GM19035 (cell line): Measurements from ENCODE around the gene DYSF.

ENCODE experiments used
- ATAC-seq: cut with Tn5 transposase; IDR thresholded peaks from one replicate; pipeline ENCODE4 v1.9.1; 2021; ENCODE audit not compliant: unreplicated experiment

DYSF gene

GRCh38 chr2:71611781-71612527 lies 158.6 kb downstream of the DYSF start:
- ATAC-seq = no peak

GRCh38 chr2:71612581-71613402 lies 159.4 kb downstream of the DYSF start:
- ATAC-seq = no peak

GRCh38 chr2:71613403-71613952 lies 160.1 kb downstream of the DYSF start:
- ATAC-seq = no peak

GRCh38 chr2:71613953-71614925 lies 160.9 kb downstream of the DYSF start:
- no peak for ATAC-seq

- no peak for ATAC-seq
Observed at GRCh38 chr2:71614976-71615766, 161.8 kb downstream of the DYSF start.

- no peak for ATAC-seq
Observed at GRCh38 chr2:71615767-71616730, 162.7 kb downstream of the DYSF start.

GRCh38 chr2:71617266-71617665 lies 163.9 kb downstream of the DYSF start:
- ATAC-seq = no peak

GRCh38 chr2:71618327-71619113 lies 165.2 kb downstream of the DYSF start:
- no peak for ATAC-seq

GRCh38 chr2:71619230-71619741 lies 165.9 kb downstream of the DYSF start:
- ATAC-seq = no peak

GRCh38 chr2:71620116-71620515 lies 166.8 kb downstream of the DYSF start:
- no peak for ATAC-seq

- ATAC-seq = no peak
Observed at GRCh38 chr2:71620851-71621251, 167.5 kb downstream of the DYSF start.

- no peak for ATAC-seq
Observed at GRCh38 chr2:71629273-71629672, 175.9 kb downstream of the DYSF start.

- ATAC-seq = no peak
Observed at GRCh38 chr2:71629771-71630453, 176.6 kb downstream of the DYSF start.

GRCh38 chr2:71630454-71631328 lies 177.3 kb downstream of the DYSF start:
- no peak for ATAC-seq

- no peak for ATAC-seq
Observed at GRCh38 chr2:71631411-71631931, 178.1 kb downstream of the DYSF start.

GRCh38 chr2:71633086-71633485 lies 179.7 kb downstream of the DYSF start:
- ATAC-seq = no peak
